HG03354 (cell line): Measurements from ENCODE around the gene MAPK4.
"Not testable (repeated sequence)": the region's sequence is repeated elsewhere in the genome, so short reads cannot be mapped to it uniquely, and the experiment has no call there.

Experiments used
- ATAC-seq: cut with Tn5 transposase; IDR thresholded peaks from one replicate; pipeline ENCODE4 v1.9.1; 2021; ENCODE audit warnings: mild to moderate bottlenecking; ENCODE audit not compliant: unreplicated experiment, poor library complexity, severe bottlenecking

The MAPK4 gene

DNA sequence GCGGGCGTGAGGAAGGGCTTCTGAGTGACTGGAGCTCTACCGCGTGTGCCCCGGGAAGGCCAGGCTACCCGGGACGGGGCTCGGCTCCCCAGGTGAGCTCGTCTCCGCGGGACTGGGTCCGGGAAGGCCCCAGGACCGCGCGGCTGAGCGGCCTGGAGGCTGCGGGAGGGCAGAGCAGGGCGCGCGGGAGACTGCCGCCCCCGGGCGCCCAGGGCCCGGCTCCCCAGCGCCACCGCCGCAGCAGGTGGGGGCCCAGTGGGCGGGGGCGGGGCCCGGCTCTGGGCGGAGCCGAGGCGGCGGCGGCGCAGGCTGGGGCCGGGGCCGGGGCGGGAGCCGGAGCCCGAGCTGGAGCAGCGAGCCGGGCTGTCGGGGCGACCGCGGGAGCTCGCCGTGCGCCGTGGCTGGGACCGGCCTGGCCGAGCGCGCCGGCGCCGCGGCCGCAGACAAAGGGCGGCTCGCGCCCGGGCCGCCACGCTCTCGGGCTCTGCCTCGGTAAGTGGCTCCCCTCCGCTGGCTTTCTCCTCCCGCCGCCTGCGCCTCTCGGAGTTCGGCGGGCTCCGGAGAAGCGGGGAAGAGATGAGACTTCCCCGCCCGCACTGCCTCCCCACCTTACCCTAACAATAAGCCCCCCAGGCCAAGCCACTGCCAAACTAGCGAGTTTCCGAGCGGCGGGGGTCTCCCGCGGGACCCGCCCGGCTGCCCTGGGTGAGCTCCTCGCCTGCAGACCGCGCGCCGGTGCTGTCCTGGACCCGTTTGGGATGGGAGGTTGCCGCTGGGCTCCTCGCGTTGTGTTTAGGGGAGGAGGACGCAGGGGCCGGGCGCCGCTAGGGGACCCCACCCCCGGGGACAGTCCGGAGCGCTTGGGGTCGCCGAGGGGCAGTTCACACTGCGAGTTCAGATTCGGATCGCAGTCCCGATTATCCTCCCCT, at the start of gene MAPK4:
TSS of gene MAPK4 (plus strand) at position 336 of the 929 bp plus-strand sequence. CDS start 103,872 bp downstream, outside the sequence.
- ATAC-seq, result peak; percentile 69

DNA sequence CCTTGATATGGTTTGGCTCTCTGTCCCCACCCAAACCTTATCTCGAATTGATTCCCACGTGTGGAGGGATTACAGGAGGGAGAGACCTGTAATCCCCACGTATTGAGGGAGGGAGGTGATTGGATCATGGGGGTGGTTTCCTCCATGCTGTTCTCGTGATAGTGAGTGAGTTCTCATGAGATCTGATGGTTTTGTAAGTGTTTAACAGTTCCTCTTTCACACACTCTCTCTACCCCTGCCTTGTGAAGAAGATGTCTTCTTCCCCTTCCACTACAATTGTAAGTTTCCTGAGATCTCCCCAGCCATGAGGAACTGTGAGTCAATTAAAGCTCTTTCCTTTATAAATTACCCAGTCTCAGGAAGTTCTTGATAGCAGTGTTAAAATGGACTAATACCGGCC, 42.6 kb upstream of the MAPK4 start:
- not testable (repeated sequence) for ATAC-seq

DNA sequence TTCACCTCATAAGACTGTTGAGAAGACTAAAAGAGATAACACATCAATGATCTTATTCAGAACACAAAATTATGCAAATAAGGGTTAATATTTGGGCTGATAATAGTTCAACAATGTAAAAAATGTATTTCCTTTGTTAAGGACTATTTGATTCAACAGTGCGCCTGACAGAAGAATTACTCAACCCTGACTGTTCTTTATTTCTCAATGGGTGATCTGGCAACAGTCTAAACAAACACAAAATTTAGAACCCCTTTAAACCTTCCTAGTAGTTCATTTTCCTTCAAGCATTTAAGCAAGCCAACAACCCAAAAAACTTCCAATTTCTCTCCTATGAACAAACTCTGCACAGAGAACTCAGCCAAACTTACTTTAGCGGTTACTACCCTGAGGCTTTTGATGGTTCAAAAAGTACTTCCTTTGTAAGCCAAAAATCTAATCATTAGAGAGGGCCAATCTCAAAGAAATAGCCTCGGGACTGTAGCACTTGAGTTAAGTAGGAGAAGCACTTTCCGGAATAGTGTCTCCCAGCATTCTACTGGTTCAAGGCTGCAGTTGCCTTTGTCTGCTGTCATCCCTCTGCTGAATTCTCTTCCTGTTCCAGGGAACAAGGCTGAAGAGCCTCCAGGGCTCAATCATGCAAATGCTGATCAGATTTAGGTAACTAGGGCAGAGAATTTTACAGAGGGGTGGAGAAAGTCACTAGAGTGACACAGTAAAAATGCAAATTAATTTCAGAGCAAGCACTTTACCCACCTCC, 40.9 kb upstream of the MAPK4 start:
- no peak for ATAC-seq

DNA sequence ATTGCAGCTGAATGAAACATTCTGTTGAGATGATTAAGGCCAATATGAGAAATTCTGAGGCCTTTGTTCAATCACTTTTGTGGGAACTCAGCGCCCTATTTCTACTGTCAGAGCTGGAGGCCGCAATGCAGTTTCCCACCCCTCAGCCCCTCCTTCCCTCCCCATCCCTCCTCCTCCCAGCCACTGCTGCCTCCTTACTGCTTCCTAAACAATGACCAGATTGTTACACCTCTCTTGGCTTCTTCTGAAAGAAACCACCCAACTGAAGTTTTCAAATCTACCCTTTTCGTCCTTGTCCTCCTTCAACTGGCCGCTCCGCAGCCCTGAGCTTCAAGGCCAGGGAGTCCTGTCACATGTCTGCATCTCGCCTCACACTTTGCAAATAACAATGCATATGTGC, 36.7 kb upstream of the MAPK4 start:
- ATAC-seq, result no peak

DNA sequence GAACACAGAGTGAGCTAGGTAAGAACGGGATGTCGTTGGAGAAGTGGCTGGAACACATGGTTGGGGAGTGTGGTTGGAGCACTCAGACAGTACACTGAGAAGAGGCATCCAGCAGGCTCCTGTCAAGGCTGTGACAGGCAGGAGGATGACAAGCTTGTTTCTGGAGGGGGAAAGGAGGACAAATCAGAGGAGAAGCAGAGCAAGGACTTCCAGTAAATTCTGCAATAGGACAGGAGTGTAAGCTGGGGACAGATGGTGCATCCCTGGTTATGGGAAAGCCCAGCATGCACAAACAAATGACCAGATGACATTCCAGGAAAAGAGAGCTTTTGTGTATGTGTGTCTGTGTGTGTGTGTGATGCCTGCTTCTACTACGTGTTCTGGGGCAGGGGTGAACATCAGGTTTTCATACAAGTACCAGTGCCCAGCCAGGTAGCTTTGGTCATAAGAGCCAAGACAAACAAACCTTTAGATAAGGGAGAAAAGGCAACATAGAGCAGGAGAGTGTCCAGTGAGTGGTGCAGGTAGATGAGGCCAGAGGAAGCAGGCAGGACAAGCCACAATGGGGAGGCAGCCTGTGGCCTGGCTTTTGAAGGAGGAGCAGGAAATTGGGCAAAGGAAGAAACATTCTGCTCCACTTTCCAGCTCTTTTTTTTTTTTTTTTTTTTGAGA, 32.1 kb upstream of the MAPK4 start:
- ATAC-seq, result no peak

DNA sequence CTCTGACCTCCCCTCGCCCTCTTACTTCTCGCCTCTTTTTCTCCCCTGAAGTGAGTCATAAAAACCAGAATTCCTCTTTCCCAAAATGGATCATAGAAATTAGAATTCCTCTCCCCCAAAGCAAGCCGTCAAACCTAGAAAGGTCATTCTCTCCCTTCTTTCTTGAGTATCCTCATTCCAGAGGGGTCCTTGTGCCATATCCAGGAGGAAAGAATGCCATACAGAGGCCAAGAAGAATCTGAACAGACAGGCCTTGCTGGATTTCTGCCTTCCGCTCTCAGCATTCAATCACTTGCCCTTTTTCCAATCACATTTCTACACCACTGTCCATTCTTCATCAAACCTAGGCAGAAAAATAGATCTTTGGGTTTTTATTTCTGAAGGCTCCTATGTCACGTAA, 31.1 kb upstream of the MAPK4 start:
- ATAC-seq, result no peak

DNA sequence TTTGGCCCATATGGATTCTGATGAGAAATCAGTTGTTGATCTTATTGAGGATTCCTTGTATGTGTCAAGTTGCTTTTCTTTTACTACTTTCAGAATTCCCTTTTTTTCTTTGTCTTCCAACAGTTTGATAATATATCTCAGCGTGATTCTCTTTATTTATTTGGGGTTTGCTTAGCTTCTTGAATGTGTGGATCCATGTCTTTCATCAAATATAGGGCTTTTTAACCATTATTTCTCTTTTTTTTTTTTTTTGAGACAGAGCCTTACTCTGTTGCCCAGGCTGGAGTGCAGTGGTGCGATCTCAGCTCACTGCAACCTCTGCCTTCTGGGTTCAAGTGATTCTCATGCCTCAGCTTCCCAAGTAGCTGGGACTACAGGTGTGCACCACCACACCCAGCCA, 26.1 kb upstream of the MAPK4 start:
- not testable (repeated sequence) for ATAC-seq

DNA sequence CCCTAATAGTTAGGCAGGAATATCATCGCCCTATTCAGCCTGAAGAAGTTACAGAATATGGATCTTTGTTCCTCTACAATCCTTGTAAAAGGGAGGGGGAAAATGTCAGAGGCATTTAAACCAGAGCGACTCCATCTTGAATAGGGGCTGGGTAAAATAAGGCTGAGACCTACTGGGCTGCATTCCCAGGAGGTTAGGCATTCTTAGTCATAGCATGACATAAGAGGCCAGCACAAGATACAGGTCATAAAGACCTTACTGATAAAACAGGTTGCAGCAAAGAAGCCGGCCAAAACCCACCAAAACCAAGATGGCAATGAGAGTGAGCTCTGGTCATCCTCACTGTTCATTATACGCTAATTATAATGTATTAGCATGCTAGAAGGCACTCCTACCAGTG, 15.4 kb upstream of the MAPK4 start:
- ATAC-seq, result not testable (repeated sequence)

DNA sequence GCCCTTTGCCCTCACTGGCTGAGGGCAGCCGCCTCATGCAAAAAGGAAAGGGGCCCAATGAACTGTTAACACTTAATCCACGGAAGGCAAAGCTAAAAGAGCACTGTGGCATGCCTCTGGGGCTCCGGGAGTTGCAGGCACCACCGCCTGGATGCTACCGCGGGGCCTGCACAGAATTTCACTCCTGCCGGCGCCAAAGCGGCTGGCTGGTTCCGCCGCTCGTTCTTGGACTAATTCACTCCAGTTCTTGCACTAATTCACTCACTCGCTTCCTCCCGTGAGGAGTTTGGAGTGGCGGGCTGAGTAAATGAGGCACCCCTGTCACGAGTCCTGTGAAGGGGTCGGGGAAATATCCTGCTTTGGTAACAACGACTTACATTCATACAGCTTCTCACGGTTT, 14.0 kb upstream of the MAPK4 start:
- ATAC-seq, result no peak

DNA sequence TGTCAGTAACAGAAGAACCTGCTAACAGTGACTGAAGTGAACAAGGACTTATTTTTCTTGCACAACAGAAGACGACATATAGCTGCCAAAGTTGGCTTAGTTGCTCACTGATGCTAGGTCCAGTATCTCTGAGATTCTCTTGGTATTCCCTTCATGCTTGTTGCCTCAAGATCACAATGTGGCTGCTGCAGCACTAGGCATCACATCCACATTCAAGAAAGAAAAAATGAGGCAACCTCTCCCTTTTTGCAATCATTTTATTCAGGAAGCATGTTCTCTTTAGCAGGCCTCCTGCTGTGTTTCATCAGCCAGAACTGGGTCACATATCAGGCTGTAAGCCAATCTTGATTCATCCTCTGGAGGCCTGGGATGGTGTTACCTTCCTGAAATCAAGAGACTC, 11.7 kb upstream of the MAPK4 start:
- ATAC-seq, result no peak

DNA sequence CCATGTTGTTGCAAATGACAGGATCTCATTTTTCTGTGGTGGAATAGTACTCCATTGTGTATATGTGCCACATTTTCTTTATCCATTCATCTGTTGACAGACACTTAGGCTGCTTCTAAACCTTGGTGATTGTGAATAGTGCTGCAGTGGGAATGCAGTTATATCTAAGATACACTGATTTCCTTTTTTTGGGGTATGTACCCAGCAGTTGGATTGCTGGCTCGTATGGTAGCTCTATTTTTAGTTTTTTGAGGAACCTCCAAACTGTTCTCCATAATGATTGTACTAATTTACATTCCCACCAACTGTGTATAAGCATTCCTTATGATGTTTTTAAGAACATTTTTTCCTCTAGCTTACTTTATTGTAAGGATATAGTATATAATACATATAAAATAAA, 8.2 kb upstream of the MAPK4 start:
- ATAC-seq, result not testable (repeated sequence)

DNA sequence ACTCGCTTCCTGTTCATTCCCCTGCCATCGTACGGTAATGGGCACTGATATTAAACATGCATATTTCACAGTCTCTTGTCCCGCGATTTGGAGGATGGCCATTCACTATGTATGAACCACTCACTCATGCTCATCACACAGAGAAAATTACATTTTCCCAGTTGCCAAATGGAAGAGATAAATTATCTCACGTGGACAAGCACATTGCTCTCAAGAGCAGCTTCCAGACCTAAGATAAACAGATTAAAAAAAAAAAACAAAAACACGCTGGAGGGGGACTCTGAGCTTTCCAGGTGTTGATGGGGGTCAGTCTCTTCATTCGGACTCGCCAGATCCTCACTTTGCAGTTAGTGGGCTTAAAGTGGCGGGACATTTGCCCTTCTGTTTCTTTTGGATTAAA, 1.7 kb upstream of the MAPK4 start:
- ATAC-seq, result no peak

DNA sequence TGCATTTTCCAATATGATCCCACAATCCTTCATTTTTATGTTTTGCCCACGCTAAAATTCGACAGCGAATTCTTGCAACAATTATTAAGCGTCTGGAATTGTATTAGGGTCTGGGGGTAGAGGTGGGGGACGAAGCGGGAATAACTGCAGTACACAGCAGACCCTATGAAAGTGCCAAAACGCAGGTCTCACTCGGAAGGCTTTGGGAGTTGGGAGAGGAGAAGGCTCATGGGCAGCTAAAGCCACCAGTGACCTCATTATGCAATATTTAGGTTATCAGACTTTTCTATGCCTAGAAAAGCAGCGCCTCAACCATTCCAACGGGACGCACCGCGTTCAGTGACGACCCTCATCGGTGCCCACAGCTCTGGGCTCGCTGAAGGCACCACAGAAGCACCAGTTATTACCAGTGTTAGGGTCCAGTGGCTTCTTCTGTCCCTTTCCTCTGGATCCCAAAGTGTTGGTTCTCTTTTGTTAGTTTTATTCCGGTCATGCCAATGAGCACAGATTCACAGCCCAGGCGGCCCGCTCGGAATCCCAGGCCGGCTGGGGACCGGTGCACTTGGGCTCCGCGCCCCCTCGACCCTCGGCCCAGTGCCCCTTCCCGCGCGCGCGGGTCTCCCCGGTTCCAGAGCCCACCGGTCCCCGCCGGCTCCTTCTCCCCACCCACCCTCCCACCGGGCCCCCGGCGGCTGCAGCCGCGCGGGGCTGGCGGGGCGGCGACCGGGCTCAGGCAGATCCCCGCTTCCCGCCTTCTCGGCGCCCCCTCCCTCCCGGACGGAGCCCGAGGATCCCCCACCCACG, 737 bp upstream of the MAPK4 start:
- ATAC-seq, result no peak

DNA sequence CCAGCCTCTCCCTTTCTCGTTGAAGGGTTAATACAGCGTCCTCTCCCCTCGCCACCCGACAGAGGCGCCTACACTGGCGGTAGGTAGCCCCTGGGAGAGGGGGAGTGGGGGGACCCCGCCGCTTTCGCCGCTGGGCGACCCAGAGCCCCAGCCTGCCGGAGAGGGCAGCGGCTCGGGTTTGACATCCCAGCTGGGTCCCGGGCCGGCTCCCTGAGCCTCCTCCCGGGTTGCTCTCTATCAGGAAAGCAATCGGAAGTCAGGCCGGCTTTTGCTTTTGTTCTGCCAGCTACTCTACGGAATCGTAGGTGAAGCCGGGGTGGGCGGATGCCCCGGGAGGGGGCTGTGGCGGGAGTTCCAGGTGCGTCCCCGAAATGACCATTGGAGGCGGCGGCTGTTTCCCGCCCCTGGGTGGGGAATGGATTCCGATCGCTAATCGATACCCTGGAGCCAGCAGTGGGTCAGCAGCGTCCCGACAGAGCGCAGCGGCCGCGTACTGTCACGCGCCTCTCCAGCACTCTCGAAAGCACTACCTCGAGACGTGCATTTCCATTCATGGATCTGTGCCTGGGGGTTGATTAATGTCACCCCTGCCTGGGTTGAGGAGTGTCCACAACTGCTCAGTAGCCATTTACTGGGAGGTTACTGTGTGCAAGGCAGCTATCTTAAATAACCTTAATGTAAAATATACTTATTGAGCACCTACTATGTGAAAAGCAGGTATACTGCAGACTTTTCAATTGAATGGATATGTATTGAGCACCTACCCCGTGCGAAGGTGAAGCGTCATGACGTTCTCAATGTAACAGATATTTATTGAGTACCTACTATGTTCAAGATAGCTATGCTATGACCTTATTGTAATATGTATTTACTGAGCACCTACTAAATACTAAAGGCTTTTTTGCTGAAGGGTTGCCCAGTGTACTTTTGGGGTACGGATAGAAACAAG, 1.1 kb downstream of the MAPK4 start:
- peak; percentile 7 for ATAC-seq

DNA sequence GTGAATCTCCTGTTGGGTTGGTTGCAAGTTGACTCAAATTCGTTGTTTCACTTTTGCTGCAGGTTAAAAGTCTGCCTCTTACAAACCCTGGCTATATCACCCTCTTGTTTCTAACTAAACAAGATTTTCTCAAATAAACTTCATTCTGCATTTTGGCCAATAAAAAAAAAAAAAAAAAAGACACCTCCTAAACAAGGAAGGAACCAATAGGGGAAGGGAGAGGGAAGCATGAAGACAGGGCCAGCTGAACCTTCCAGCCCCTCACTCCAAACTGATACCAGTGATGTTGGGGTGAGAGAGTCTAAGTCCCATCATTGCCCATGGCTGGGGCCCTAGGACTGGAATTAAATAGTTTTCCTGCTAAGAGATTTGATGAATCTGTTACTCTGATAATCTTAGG, 2.4 kb downstream of the MAPK4 start:
- ATAC-seq, result not testable (repeated sequence)

DNA sequence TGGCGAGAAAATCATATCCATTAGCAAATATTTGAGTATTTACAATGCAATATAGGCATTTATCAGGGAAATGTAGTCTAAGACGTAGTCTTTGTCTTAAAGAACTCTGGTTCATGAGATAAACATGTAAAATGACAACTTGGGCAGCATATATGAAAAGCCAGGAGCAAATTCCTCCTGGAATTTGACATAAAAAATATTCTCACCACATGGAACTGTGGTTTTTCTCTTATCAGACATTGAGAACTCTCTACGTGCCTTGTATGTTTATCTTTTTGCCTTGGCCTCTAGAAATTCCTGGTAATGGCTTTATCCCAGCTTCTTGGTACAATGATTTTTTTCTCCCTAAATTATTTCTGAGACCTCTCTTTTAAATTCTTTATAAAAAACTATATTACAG, 2.8 kb downstream of the MAPK4 start:
- no peak for ATAC-seq

DNA sequence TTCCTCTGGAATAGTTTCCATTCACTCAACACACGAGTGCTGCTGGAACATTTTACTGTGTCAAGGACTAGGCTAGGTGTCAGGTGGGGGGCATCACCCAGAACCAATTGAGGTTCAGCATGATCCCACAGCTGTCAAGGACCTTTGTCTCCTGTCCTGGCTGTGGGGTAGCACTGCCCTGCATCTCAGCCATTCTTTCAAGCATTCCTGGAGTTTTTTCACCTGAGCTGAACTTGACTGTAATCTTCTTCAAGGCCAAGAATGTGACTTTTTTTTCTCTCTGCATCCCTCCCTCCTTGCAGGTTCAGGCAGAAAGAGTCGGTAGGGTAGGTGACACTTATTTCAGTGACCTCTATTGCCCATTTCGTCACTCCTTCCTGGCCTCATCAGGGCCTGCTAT, 3.5 kb downstream of the MAPK4 start:
- ATAC-seq, result no peak

DNA sequence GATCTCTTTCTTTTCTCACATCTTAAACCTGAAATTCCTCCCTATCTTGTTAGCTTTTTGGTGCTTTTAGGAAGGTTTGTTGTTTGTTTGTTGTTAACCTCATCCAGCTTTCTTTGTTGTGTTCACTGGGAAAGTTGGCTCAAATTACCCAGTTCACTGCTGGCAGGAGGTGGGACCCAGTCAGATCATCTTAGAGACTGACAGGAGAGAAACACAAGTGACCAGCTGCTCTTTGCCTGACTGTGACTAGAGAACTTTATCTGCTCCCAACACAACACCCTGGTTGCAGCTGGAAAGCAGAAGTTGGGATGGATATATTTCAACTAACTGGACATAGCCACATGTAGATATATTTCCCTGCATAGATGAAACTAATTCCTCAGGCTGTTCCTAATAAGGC, 10.0 kb downstream of the MAPK4 start:
- ATAC-seq, result no peak

DNA sequence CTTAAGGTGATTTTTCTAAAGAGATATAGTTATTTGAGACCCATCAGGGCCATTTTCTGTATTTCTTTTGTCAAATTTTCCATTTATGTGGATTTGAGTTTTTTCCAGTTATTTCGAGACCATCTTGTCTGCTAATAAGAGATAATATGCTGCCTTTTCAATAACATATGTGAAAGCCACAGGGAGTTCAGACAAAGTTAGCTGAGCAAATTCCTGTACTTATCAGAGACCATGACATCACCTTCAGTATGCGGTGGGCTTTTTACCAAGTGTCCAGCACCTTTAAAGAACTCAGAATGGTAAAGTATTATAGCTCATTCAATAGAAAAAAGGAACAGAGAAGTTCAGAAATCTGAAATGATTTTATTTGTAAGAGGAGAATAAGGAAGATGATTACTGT, 11.7 kb downstream of the MAPK4 start:
- ATAC-seq, result no peak
